Measurements from ENCODE around the gene RYK. TPM values are rescaled to one million over a fixed set of nuclear protein-coding genes. Genes with fewer than 3 reads are reported as not detected.

Gene RYK
- total RNA-seq, 1 experiment from 2014 or later = 54.2 TPM

DNA sequence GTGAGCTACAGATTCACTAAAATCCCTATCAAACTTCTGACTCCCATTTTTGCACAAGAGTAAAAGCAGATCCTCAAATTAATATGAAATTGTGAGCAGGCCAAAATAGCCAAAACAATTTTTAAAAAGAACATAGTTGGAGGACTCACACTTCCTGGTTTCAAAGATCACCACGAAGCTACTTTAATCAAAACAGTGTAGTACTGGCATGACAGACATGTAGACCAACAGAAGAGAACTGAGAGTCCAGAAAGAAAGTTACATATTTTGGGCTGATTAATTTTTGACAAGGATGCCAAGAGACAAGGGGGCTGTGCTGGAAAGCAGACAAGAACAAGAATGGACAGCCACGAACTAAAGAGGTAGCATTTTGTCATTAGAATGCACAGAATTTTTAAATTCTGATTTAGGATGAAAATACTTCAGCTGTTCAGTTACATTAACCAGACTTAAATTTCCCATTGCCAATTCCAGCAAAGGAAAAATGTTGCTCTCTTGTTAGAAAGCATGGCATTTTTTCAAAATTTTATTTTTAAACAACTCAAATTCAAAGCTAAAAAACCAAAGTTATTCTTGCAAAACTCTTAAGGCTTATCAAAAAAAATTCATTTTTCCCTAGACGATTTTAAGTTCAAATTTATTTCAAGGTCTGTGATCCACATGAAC, 14.0 kb downstream of the RYK start (continued):
- TF ChIP-seq, protein P1, sequence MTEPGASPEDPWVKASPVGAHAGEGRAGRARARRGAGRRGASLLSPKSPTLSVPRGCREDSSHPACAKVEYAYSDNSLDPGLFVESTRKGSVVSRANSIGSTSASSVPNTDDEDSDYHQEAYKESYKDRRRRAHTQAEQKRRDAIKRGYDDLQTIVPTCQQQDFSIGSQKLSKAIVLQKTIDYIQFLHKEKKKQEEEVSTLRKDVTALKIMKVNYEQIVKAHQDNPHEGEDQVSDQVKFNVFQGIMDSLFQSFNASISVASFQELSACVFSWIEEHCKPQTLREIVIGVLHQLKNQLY (CRISPR knock-in tag; IDR thresholded peaks at IDR 0.05) = no peak
- TF ChIP-seq CBFB (CRISPR knock-in tag; IDR thresholded peaks at IDR 0.05; ENCODE audit: low read depth) (no peak), ESRRA (CRISPR knock-in tag; IDR thresholded peaks at IDR 0.05; ENCODE audit: borderline replicate concordance) (no peak)

DNA sequence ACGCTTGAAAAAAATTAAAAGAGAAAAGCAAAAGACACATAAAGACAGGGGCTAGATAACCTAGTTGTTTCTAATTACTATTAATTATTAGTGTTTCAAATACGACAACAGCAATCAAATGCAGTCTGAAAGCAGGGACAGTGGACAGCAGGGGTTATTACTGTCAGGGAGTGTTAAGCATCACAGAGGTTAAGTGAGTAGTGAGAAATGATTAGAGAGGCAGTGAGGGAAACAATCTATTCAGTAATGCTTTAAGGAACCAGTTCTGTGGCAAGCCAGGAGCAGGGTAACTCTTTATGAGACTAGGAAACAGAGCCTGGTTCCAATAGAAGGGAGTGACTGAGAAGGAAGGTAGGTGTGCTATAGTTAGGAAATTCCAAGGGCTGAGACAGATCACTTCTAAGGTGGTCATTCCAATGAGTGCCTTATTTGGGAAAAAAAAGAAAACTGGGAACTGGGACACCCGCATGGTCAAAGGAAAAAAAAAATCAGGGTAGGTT, 15.0 kb downstream of the RYK start:
- H3K27ac Mint-ChIP-seq = no peak overlapping the region; the same call in 1 of the 2 replicates
- CTCF ChIA-PET = interaction anchor here (1.4 kb wide), 1 partner anchor 23 kb away, joined by 5 read pairs; no protein-coding TSS in a partner anchor
- H3K9me3 Mint-ChIP-seq = no peaks in the 10 kb centered on the region
- H3K36me3 Mint-ChIP-seq = no peaks in the 10 kb centered on the region
- DNase-seq (ENCODE audit: low spot score) (no peak), ATAC-seq (peak; percentile 77)
- H3K4me3 Mint-ChIP-seq = no peak overlapping the region
- no peaks in the 10 kb centered on the region for H3K27me3 Mint-ChIP-seq (ENCODE audit: low read depth)
- H3K4me1 Mint-ChIP-seq = peaks cover 52% of the 10 kb centered on the region
- TF ChIP-seq SP1 (CRISPR knock-in tag; conservative IDR thresholded peaks at IDR 0.05) (no peak), ZNF219 (CRISPR knock-in tag; IDR thresholded peaks at IDR 0.05; ENCODE audit: borderline replicate concordance) (no peak), RELA (CRISPR knock-in tag; IDR thresholded peaks at IDR 0.05; ENCODE audit: borderline replicate concordance) (no peak), TCF7 (CRISPR knock-in tag; IDR thresholded peaks at IDR 0.05; ENCODE audit: low read depth) (no peak), CREB1 (CRISPR knock-in tag; IDR thresholded peaks at IDR 0.05) (no peak)
- TF ChIP-seq, protein P2, sequence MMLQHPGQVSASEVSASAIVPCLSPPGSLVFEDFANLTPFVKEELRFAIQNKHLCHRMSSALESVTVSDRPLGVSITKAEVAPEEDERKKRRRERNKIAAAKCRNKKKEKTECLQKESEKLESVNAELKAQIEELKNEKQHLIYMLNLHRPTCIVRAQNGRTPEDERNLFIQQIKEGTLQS (CRISPR knock-in tag; conservative IDR thresholded peaks at IDR 0.05) = no peak
- TF ChIP-seq, protein P3, sequence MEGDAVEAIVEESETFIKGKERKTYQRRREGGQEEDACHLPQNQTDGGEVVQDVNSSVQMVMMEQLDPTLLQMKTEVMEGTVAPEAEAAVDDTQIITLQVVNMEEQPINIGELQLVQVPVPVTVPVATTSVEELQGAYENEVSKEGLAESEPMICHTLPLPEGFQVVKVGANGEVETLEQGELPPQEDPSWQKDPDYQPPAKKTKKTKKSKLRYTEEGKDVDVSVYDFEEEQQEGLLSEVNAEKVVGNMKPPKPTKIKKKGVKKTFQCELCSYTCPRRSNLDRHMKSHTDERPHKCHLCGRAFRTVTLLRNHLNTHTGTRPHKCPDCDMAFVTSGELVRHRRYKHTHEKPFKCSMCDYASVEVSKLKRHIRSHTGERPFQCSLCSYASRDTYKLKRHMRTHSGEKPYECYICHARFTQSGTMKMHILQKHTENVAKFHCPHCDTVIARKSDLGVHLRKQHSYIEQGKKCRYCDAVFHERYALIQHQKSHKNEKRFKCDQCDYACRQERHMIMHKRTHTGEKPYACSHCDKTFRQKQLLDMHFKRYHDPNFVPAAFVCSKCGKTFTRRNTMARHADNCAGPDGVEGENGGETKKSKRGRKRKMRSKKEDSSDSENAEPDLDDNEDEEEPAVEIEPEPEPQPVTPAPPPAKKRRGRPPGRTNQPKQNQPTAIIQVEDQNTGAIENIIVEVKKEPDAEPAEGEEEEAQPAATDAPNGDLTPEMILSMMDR (IDR thresholded peaks at IDR 0.05) = no peak
- TF ChIP-seq, protein P1 (CRISPR knock-in tag; IDR thresholded peaks at IDR 0.05) = no peak
- POLR2A ChIA-PET = no interaction called here

DNA sequence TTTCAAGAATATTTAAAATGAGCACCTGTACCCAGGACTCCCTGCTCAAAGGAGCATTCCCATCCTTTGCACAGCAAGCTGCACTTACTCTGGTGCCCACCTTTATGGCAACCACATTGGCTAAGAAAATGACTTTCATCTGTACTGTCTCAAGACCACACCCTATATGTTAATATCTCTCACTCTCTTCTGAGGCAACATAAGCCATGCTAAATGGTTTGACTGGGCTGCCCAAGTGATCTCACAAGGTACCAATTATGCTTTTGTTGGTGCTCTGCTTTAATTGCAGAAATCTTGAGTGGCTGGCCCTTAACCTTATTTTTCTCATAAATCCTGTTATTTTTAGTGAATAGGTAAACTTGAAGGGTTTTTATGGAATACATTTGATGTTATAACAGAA, 17.7 kb downstream of the RYK start:
- POLR2A ChIA-PET = no interaction called here
- no peak overlapping the region for H3K4me3 Mint-ChIP-seq
- H3K9me3 Mint-ChIP-seq = no peaks in the 10 kb centered on the region
- DNase-seq (ENCODE audit: low spot score) = no peak
- ATAC-seq = no peak
- no peaks in the 10 kb centered on the region for H3K36me3 Mint-ChIP-seq
- CTCF ChIA-PET = interaction anchor here (0.8 to 1.6 kb wide), 6 partner anchors 8 to 76 kb away, joined by 3 to 7 read pairs (median 4); no protein-coding TSS in a partner anchor
- no peak overlapping the region for H3K27ac Mint-ChIP-seq
- H3K27me3 Mint-ChIP-seq (ENCODE audit: low read depth) = no peaks in the 10 kb centered on the region
- H3K4me1 Mint-ChIP-seq = peaks cover 63% of the 10 kb centered on the region
- TF ChIP-seq CBFB (CRISPR knock-in tag; IDR thresholded peaks at IDR 0.05; ENCODE audit: low read depth) (no peak), NR3C1 (CRISPR knock-in tag; conservative IDR thresholded peaks at IDR 0.05; ENCODE audit: low read depth) (no peak), ZNF396 (CRISPR knock-in tag; IDR thresholded peaks at IDR 0.05; ENCODE audit: borderline replicate concordance) (no peak), ATF1 (CRISPR knock-in tag; IDR thresholded peaks at IDR 0.05) (no peak), TCF7 (CRISPR knock-in tag; IDR thresholded peaks at IDR 0.05; ENCODE audit: low read depth) (no peak), CREB1 (CRISPR knock-in tag; IDR thresholded peaks at IDR 0.05) (no peak), HMGA2 (CRISPR knock-in tag; IDR thresholded peaks at IDR 0.05) (no peak), SMAD4 (CRISPR knock-in tag; IDR thresholded peaks at IDR 0.05) (no peak)
- TF ChIP-seq, protein P4, sequence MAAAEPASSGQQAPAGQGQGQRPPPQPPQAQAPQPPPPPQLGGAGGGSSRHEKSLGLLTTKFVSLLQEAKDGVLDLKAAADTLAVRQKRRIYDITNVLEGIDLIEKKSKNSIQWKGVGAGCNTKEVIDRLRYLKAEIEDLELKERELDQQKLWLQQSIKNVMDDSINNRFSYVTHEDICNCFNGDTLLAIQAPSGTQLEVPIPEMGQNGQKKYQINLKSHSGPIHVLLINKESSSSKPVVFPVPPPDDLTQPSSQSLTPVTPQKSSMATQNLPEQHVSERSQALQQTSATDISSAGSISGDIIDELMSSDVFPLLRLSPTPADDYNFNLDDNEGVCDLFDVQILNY (CRISPR knock-in tag; IDR thresholded peaks at IDR 0.05) = no peak
- TF ChIP-seq, protein P5, sequence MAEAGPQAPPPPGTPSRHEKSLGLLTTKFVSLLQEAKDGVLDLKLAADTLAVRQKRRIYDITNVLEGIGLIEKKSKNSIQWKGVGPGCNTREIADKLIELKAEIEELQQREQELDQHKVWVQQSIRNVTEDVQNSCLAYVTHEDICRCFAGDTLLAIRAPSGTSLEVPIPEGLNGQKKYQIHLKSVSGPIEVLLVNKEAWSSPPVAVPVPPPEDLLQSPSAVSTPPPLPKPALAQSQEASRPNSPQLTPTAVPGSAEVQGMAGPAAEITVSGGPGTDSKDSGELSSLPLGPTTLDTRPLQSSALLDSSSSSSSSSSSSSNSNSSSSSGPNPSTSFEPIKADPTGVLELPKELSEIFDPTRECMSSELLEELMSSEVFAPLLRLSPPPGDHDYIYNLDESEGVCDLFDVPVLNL (CRISPR knock-in tag; IDR thresholded peaks at IDR 0.05; ENCODE audit: borderline replicate concordance, low read depth) = no peak
- TF ChIP-seq, protein P6, sequence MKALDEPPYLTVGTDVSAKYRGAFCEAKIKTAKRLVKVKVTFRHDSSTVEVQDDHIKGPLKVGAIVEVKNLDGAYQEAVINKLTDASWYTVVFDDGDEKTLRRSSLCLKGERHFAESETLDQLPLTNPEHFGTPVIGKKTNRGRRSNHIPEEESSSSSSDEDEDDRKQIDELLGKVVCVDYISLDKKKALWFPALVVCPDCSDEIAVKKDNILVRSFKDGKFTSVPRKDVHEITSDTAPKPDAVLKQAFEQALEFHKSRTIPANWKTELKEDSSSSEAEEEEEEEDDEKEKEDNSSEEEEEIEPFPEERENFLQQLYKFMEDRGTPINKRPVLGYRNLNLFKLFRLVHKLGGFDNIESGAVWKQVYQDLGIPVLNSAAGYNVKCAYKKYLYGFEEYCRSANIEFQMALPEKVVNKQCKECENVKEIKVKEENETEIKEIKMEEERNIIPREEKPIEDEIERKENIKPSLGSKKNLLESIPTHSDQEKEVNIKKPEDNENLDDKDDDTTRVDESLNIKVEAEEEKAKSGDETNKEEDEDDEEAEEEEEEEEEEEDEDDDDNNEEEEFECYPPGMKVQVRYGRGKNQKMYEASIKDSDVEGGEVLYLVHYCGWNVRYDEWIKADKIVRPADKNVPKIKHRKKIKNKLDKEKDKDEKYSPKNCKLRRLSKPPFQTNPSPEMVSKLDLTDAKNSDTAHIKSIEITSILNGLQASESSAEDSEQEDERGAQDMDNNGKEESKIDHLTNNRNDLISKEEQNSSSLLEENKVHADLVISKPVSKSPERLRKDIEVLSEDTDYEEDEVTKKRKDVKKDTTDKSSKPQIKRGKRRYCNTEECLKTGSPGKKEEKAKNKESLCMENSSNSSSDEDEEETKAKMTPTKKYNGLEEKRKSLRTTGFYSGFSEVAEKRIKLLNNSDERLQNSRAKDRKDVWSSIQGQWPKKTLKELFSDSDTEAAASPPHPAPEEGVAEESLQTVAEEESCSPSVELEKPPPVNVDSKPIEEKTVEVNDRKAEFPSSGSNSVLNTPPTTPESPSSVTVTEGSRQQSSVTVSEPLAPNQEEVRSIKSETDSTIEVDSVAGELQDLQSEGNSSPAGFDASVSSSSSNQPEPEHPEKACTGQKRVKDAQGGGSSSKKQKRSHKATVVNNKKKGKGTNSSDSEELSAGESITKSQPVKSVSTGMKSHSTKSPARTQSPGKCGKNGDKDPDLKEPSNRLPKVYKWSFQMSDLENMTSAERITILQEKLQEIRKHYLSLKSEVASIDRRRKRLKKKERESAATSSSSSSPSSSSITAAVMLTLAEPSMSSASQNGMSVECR (CRISPR knock-in tag; IDR thresholded peaks at IDR 0.05; ENCODE audit: borderline replicate concordance) = no peak
